Stimulated activated CD8-positive, alpha-beta memory T cell treated with anti-CD3 and anti-CD28 coated beads, Interleukin-15, amount 100 ng/mL, for 4 hours (primary cell): ENCODE data around the gene SIM2.

ENCODE experiments used
- DNase-seq, 2 donors: peaks; one replicate each; pipeline ENCODE4 v3.0.0-alpha.2; 2020; ENCODE audit warnings: low read depth in 2 of 2

The SIM2 gene

DNA sequence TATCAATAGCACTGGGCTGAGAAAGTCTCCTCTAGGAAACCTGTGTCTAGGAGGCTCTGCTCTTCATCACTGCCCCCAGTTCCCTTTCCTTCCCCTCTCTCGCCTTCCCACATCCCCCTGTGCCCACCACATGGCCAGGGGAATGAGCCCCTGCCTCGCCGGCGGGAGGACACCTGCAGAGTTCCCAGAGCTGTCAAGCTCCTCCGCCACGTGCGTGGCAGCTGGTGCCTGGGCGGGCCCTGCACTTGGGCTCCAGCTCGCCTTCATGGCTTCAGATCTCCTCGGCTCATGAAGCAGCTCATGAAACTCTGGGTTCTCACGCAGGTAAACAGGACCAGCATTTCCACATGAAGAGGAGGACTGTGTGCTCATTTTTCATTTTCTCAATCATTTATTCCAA lies 62.8 kb downstream of the SIM2 start:
- no peak for DNase-seq

GRCh38 chr21:36762642-36763041 lies 63.7 kb downstream of the SIM2 start:
- no peak for DNase-seq

DNA sequence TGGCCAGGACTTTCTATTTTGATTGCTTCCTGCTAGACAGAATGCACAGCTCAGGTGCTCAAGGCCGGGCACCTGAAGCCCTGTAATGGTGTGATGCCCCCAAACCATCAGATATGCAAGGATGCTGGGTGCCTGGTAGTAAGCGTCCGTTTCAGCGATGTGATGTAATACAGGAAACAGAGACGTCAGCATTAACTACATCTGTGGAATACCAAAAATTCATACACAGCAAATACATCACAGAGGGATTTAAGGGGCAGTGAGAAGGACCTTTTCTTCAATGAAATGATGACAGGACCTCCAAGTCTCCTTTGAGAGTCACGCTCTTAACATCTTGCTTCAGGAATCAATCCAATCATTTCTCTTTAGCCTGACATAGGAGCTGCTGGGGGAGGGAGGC lies 64.4 kb downstream of the SIM2 start:
- DNase-seq = no peak

DNA sequence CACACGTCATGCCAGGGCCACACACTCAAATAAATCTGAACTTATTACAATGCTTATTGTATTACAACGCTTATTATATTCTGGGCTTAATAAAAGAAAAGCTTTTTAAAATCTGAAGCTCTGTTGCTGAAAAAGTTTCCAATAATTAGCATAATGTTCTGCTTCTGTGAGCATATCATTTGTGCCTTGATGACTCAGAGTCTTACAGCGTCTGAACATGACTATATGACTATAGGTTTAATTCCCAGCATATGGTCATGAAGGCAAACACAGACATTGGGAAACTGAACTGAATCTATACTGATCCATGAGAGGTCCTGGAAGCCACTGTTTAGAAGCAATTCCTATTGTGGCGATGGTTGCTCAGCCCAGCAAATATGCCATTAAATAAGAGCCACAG lies 66.3 kb downstream of the SIM2 start:
- no peak for DNase-seq

DNA sequence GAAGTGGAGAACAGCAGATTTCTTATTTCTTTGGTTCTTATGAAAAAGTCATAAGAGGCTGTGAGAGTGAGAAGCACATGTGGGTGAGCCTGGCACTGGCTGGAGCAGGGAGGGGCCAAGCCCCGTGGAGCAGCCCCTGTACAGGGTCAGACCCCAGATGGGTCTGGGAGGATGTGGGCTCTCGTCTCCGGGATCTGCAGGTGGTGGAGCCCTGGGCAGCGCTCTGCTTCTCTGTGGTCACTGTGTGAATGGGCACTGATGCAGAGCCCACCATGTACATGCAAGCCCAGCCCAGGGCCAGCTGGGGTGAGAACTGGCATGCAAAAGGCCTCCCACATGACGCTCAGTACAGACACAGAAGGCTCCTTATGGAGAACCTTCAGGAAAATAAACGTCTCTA lies 67.6 kb downstream of the SIM2 start:
- no peak for DNase-seq

- no peak for DNase-seq
Observed at GRCh38 chr21:36767096-36767495, 68.2 kb downstream of the SIM2 start.

DNA sequence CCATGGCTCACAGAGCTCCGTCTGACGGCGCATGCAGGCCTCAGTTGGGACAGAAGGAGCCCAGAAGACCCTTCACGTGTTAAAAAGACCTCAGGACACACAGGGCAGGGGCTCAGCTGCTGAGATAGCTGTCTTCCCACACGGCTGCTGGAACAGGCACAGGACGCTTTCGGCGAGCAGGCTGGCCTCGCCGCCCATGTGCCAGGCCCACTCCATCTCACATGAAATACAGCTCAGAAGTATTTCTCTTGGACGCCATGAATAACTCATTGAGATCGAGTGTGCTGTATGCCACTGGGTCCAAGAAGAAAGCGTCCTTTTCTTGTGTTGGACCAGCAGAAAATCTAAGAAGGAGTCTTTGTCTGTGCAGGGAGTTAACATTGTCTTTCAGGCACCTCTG lies 69.6 kb downstream of the SIM2 start:
- DNase-seq = no peak

DNA sequence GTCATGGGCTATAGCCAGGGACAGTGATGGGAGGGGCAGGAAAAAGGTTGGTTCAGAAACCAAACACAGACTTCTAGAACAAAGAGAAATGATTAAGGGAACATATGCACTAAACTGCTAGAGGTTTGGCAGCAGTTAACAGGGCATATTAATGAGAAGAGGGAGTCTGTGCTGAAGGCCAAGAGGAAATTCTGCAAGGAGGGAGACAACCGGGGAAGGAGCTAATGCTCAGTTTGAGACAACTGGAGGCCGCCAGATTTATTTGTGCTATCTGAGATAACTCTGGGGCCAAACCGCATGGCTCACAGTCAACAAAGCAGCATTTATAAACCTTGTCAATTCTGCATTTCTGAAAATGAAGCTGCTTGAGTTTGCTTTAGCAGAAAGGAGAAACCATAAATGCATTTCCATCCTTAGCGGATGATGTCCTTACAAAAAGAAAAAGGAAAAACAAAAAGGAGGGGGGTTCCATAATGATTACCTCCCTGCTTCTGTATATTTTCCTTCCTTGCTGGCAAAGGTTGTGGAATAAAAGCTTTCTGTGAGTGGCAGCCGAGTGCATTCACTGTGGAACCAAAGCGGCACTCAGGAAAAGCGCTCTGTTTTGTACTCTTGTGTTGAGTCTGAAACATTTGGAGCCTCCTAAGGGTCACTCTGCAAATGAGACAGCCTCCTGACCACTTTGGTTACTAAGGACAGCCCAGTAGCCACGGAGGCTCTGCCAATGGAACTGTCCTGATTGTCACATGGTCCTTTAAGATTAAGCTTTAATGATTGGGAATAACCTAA lies 70.3 kb downstream of the SIM2 start:
- no peak for DNase-seq

DNA sequence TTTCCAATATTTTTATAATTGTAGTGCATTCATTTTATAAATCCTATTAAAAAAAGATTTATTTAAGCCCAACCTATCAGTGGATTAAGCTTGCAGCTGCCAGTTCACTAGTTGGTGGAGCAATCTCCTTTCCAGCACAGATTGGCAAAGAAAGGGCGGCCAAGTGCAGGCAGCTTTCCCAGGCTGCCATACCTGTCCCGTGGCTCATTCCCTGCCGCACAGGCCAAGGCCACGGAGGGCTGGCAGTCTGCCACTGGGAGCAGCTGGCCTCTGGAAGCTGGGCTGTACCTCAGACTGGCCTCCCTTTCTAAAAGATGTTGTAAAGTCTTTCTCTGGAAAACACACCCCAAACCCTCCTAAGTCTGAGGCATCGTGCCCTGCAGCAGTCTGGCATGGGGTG lies 74.2 kb downstream of the SIM2 start:
- DNase-seq = no peak

- no peak for DNase-seq
Observed at GRCh38 chr21:36773995-36774394, 75.1 kb downstream of the SIM2 start.

DNA sequence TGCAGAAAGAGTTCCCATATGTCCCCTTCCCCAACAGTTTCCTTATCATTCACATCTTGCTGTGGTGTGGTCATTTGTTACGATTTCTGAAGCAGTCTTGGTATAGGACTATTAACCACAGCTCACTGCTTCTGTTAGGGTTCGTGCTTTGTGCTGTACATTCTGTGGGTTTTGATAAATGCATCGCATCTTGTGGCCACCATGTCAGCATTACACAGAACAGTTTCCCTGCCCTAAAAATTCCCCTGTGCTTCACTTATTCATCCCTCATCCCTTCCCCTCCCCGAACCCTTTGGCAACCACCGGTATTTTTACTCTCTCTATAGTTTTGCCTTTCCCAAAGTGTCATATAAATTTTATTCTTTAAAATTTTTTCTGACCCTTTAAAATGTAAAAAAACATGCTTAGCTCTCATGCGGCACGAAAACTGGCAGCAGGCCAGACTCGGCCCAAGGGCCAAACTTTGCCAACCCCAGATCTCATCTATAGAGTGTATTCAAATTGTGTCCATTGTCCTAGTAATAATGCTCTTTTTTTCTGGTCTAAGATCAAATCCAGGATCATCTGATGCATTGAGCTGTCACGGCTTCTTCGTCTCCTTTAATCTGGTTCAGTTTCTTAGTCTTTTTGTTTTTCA lies 78.2 kb downstream of the SIM2 start:
- DNase-seq = no peak

GRCh38 chr21:36780861-36781260 lies 81.9 kb downstream of the SIM2 start:
- no peak for DNase-seq

DNA sequence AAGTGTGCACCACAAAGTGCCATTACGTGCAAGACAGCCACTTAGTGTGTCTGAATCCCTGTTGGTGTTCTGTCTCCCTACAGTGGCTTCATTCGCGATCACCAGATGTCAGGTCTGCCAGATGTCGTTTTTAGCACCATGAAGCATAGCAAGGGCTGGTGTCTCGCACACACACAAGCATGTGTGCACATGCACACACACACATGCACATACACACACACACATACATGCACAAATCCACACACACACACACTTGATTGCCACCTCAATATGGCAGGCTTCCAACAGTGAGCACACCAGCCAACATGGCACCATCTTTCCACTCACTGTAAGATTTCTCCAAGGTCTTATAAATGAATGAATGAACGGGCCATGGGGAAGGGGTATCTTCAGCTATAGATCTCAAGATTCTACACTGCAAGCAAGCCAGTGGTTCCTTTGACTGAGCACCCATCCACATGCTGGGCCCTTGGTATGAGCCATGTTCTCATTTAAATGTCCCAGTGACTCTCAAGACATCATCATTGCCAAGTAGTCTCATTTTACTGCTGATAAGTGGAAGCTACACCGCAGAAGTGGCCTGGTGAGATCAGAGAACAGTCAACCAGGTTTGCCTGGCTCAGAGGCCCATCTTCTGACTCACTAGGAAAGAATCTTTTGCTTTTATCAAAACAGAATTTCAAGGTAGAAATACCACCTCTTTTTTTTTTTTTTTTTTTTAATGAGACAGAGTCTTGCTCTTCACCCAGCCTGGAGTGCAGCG lies 84.9 kb downstream of the SIM2 start:
- no peak for DNase-seq

DNA sequence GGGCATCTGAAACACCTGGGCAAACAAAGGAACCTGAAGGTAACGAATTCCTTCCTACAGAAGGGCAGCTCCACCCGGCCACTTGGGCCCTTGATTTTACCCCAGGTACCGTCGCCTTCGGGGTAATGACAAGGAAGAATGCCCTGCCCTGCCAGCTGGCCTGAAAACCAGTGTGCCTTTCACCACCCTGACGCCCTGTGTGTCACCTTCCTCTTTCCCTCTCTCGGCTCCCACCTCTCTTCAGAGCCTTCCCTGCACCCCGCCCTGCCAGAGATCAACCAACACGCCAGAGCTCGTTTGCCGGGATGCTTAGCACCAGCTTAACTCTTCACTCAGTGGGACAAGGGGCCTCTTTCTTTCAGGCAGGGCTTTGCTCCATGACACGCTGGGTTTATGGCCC lies 86.0 kb downstream of the SIM2 start:
- DNase-seq = no peak

GRCh38 chr21:36785615-36786014 lies 86.7 kb downstream of the SIM2 start:
- no peak for DNase-seq

- no peak for DNase-seq
Observed at GRCh38 chr21:36786186-36786585, 87.3 kb downstream of the SIM2 start.

GRCh38 chr21:36788120-36788638 lies 89.3 kb downstream of the SIM2 start:
- no peak for DNase-seq

DNA sequence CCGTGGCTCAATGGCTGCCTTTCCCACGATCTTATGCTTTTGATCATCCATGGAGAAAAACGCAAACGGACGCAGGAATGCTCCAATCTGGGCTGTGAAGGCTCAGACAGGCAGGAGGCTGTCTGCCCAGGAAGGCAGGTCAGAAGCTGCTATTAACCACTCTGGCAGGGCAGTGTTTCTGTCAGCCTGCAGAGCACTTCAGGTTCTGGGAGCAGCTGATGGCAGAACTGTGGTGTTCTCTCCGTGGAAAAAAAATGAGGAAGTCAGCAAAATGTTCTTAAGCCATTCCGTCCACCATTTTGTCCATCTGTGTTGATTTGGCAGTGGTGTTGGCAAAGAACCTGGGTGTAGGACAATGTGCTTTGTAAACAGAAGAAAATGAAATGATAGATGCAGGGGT lies 91.7 kb downstream of the SIM2 start:
- no peak for DNase-seq

GRCh38 chr21:36791180-36791579 lies 92.3 kb downstream of the SIM2 start:
- no peak for DNase-seq

DNA sequence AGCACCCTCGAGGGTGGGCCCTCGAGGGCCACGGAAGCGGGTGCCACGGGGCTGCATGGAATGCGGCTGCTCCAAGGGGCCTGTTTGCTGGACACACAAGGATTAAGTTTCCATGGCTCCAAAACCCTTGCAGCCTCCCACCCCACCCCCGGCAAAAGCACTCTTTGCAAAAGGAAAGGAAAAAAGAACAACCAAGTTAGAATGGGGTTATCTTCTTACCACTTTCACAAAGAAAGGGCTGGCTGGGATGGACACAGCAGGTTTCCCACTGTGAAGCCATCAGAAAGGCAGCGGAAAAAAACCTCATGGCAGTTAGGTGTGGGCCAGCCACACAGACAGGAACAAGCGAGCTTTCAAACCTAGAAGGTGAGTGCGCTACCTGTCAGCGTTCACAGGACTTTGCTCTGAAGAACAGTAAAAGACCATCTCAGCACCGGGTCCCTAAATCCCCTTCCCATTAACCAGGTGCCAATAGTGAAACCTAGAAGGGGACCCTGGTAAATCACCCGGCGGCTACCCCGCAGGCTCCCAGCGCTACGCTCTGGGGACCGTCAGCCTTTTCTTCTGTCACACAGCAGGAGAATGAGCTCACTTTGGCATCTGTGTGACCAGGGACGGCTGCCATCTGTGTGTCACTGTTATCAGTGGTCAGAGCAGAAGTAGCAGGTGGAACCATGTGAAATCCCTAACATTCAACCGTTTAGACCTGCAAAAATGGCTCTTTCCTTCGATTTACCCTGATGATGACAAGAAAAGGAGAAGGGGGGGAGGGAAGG lies 93.0 kb downstream of the SIM2 start:
- DNase-seq = no peak

GRCh38 chr21:36792505-36792967 lies 93.6 kb downstream of the SIM2 start:
- DNase-seq = no peak

- DNase-seq = no peak
Observed at GRCh38 chr21:36796070-36796469, 97.2 kb downstream of the SIM2 start.
